Motor neuron (in vitro differentiated cells): ENCODE results near the gene TMEM234. TPM values are rescaled to one million over a fixed set of nuclear protein-coding genes. Genes with fewer than 3 reads are reported as not detected.

Source experiments
- ATAC-seq, 8 experiments: fragments of 200-7000 bp; cut with Tn5 transposase; replicated peaks in 6 of 8; 2 replicates each; pipeline ENCODE4 v1.8.0; 2021; ENCODE audit warnings: mild to moderate bottlenecking in 8 of 8, moderate library complexity in 8 of 8
- H3K27ac ChIP-seq, 2 donors: fragments of 250-450 bp; sonication (Bioruptor Pico); 2 replicates each; pipeline ENCODE4 v1.9.0; 2021; ENCODE audit warnings: antibody characterized with exemption in 2 of 2, mild to moderate bottlenecking in 2 of 2, moderate library complexity in 1 of 2
- H3K4me1 ChIP-seq, 2 donors: fragments of 250-450 bp; sonication (Bioruptor Pico); replicated peaks in 1 of 2; 2 replicates each; pipeline ENCODE4 v1.6.1; 2021; ENCODE audit warnings: antibody characterized with exemption in 2 of 2, mild to moderate bottlenecking in 2 of 2, moderate library complexity in 1 of 2
- H3K4me3 ChIP-seq, 5 donors: fragments of 250-450 bp; sonication (Bioruptor Pico); 2 replicates each; pipeline ENCODE4 v1.9.0; 2021; ENCODE audit warnings: antibody characterized with exemption in 5 of 5, mild to moderate bottlenecking in 5 of 5, moderate library complexity in 4 of 5
- WGBS, 10 experiments: fragments of 450-650 bp; shearing (Covaris generic); methylation state at CpG; one replicate each; pipeline ENCODE4 v1.0.0; 2022; 5-methylcytosine and 5-hydroxymethylcytosine counted together
- in situ Hi-C, 9 experiments: fragments of 400-800 bp; cut with MboI; loops; one replicate each; pipeline ENCODE4 v1.15.0; 2021; ENCODE audit warnings: low sequenced_read_pairs in 9 of 9, low pct_unique_long_range_greater_than_20kb in 2 of 9; ENCODE audit not compliant: unreplicated experiment in 9 of 9
- total RNA-seq, 8 experiments: library from RNA; unstranded; fragments of 300-600 nt; gene quantifications; 2 replicates each; pipeline versions ENCODE4 v1.2.3 to v1.2.4, GENCODE V29; 2022

Gene TMEM234
- total RNA-seq, 8 experiments from 2014 or later = 15.1 to 31.8 (median 25.6) TPM

- H3K4me3 ChIP-seq = no peak overlapping the region
- WGBS, 10 experiments = 78 to 100% (median 94%) methylated on average over 1 to 3 of the region's 3 CpGs; no CpG with 5 or more reads in 3 of the 10 experiments
- in situ Hi-C loops = no loop called here
- H3K4me1 ChIP-seq = peaks cover under 1% of the 10 kb centered on the region in 2 donors
- no peak overlapping the region for H3K27ac ChIP-seq
- no peak for ATAC-seq
These were observed 6.6 kb upstream of the TMEM234 start for GRCh38 chr1:32228771-32229170.

- Histone ChIP-seq H3K27ac (no peak overlapping the region), H3K4me1 (peaks cover 16 to 18% of the 10 kb centered on the region in 2 donors), H3K4me3 (no peak overlapping the region)
- in situ Hi-C loops = no loop called here
- WGBS, 10 experiments = 80 to 100% (median 99%) methylated on average over 1 to 4 of the region's 4 CpGs
- ATAC-seq = no peak
These were observed 2.1 kb upstream of the TMEM234 start for GRCh38 chr1:32224285-32224684.

- no peak for ATAC-seq
These were observed 1.5 kb upstream of the TMEM234 start for GRCh38 chr1:32223683-32224082.

DNA sequence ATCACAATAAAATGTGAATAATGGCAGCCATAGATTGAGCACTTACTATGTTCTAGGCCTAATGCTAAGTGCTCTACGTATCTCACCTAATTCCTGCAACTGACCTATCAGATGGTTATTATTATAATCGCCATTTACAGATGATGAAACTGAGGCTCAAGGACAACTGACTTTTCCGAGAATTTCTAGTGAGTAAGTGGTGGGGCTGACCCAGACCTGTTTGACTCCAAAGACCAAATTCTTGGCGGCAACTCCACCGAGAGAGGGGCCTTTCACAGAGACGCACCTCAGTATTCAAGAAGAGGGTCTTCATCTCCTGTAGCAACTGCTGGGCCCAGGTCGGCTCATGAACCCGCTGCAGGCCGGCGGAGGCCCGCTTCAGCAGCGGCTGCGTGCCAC lies 573 bp downstream of the TMEM234 start:
- Histone ChIP-seq H3K27ac (peak overlapping the region; percentile 80 to 92), H3K4me1 (peaks cover 16 to 18% of the 10 kb centered on the region in 2 donors), H3K4me3 (peak overlapping the region; percentile 57 to 95 (median 93))
- peak in 1 of 8 experiments; percentile 1 for ATAC-seq
- 0 to 20% (median 8%) methylated on average over 1 to 13 of the region's 13 CpGs; no CpG with 5 or more reads in 4 of the 10 experiments for WGBS, 10 experiments
- in situ Hi-C loops = no loop called here

More at GRCh38 chr1:32223683-32224082, 1.5 kb upstream of the TMEM234 start:
- 67 to 100% (median 86%) methylated on average over 1 to 2 of the region's 3 CpGs; no CpG with 5 or more reads in 5 of the 10 experiments for WGBS, 10 experiments
- Histone ChIP-seq H3K4me3 (peak overlapping the region in 1 of 5 donors; percentile 93), H3K4me1 (peaks cover 16 to 18% of the 10 kb centered on the region in 2 donors), H3K27ac (no peak overlapping the region)
- in situ Hi-C loops = no loop called here

DNA sequence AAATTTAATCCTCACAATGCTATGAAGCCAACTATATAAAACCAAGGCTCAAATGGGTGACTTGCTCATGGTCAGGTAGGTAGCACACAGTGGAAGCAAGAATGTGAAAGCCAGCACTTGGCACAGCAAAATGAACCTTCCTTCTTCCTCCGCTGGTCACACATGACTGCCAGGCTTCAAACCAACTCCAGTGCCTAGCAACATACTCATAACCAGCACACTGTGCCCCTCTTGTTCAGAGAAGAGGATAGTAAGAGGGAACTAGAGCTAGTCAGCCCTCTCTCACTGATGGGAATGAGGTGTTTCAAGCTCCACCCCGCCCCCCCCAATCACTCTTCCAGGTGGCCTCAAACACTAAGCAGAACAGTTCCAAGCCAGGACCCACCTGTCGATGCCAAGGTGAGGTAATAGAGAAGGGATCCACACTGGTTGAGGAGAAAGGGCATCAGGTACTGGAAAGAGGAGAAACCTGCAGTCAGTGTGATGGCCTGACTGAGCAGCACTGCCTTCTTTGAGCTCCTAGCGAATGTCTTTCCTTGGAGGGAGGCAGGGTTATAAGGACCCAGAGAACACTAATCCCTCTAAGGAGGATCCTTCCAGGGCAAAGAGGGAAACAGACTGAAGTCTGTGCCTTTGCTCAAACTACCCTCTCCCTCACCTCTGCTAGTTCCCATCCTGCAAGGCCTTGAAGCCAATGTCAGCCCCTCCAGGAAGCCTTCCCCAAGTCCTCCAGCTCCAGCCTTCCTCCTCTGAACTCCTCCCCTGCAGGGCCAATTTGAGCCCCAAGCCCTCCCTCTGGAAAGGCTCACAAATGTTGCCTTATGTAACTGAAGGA lies 1.2 kb downstream of the TMEM234 start:
- Histone ChIP-seq H3K4me1 (peaks cover 16 to 18% of the 10 kb centered on the region in 2 donors), H3K27ac (peak overlapping the region in 1 of 2 donors; percentile 92), H3K4me3 (peak overlapping the region; percentile 57 to 95 (median 93))
- WGBS, 10 experiments = 80 to 100% (median 88%) methylated on average over 1 to 3 of the region's 4 CpGs; no CpG with 5 or more reads in 4 of the 10 experiments
- ATAC-seq = no peak
- in situ Hi-C loops = no loop called here

DNA sequence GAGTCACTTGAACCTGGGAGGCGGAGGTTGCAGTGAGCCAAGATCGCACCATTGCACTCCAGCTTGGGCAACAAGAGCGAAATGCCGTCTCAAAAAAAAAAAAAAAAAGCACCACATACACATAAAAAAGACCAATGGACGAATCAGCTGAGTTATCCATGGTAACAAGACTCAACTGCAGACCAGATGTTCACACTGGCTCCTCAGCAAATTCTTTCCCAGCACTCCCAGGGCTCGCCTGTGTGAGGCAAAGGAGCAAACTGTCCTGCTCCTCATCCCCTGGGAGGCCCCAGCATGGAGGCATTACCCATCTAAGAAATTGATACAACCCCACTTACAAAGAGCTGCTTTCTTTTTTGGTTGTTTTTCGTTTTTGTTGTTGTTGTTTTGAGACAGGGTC lies 3.1 kb downstream of the TMEM234 start:
- in situ Hi-C loops = no loop called here
- peak in 1 of 8 experiments; percentile 6 for ATAC-seq

DNA sequence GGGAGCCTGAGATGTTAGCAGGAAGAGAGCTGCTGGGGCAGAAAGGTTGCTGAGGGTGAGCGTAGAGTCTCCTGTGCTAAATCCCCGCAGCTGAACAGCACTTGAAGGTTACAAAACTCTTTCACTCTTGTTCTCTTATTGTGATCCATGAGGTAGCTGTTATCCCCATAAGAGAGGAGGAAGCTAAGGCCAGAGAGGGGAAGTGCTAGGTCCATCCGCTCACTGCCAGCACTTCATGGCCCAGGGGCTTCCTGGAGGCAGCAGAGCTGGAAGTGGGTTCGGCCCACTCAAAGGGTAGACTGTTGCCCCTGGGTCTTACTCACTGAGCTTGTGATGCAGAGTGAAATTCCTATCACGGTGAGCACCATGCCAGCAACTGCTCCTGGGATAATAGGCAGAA lies 5.6 kb downstream of the TMEM234 start:
- WGBS, 10 experiments = 88 to 100% (median 100%) methylated on average over 1 to 4 of the region's 5 CpGs; no CpG with 5 or more reads in 3 of the 10 experiments
- in situ Hi-C loops = no loop called here
- no peak overlapping the region for H3K4me3 ChIP-seq
- H3K4me1 ChIP-seq = peaks cover 8 to 9% of the 10 kb centered on the region in 2 donors
- no peak for ATAC-seq
- no peak overlapping the region for H3K27ac ChIP-seq

More for the DNA sequence above, 3.1 kb downstream of the TMEM234 start:
- WGBS, 10 experiments = 39 to 100% (median 80%) methylated on average over 1 to 6 of the region's 7 CpGs; no CpG with 5 or more reads in 3 of the 10 experiments
- H3K4me3 ChIP-seq = no peak overlapping the region
- H3K4me1 ChIP-seq = peaks cover 16 to 18% of the 10 kb centered on the region in 2 donors
- no peak overlapping the region for H3K27ac ChIP-seq

DNA sequence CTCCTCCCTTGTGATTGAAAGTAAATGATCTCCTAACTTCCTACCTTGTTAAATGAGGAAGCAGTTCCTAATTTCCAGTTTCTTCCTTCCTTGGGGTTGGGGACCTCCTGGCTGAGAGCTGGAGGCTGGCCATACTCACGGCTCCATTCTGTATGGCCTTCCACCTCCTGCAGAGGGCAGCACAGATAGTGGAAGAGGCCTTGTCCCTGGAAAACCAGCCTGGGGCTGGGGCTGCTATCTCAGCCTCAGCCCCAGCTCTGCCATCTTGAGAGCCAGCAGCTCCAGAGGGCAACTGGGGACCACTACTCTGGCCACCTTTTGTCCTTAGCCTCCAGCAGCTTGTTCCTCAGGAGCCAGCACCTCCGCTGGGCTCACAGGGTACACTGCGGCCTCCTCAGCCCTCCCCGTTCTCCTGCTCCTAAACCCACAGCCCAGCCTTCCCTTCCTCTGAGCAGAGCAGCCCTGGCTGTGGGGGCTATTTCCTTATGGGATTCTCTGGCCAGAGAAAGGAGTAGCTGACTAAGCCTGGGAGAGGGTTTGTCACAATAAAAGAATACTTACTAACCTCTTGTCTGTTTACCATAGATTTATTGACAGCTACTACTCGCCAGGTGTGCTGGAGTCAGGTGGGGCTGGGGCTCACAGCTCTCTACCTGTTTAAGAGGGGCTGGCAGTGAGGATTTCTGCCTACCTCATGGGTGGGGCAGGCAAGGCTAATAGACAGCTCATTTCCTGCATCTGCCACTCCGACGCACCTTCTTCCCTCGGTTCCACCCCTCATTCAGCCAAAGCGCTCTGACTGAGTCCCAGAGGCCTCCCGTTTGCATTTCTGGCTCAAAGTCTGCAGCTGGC lies 6.3 kb downstream of the TMEM234 start:
- Histone ChIP-seq H3K27ac (peak overlapping the region in 1 of 2 donors; percentile 32), H3K4me1 (peaks cover 3% of the 10 kb centered on the region in 2 donors), H3K4me3 (no peak overlapping the region)
- in situ Hi-C loops = no loop called here
- WGBS, 10 experiments = 63 to 100% (median 91%) methylated on average over 1 to 9 of the region's 10 CpGs; no CpG with 5 or more reads in 1 of the 10 experiments
- peak; percentile 66 to 91 (median 82) for ATAC-seq

- 58 to 90% (median 79%) methylated on average over 3 to 5 of the region's 5 CpGs; no CpG with 5 or more reads in 4 of the 10 experiments for WGBS, 10 experiments
- peak in 6 of 8 experiments; percentile 1 to 23 (median 10) for ATAC-seq
- Histone ChIP-seq H3K4me1 (peaks cover 5 to 12% of the 10 kb centered on the region in 2 donors), H3K27ac (no peak within 1 kb of the TSS), H3K4me3 (no peak within 1 kb of the TSS)
- in situ Hi-C loops = no loop called here
These were observed 13.2 kb downstream of the TMEM234 start, which contains the start of gene DCDC2B for GRCh38 chr1:32208891-32209328. Gene DCDC2B, plus strand, starts transcription at chr1:32209089. Its CDS starts 5 bp downstream, at chr1:32209094.

DNA sequence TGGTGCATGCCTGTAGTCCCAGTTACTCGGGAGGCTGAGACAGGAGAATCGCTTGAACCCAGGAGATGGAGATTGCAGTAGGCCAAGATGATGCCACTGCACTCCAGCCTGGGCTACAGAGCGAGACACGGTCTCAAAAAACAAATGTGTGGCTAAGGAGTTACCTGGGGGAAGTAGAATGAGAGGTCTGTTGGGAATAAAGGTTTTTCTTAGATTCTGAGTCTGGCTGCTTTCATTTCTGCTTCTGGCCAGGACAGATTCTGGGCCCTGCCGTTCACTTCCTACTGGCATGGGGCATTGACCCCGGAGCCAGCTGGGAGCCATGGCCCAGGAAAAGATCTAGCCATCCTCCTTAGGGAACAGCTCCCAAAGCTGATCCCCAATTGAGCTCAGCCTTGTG lies 13.7 kb downstream of the TMEM234 start:
- 67 to 100% (median 92%) methylated on average over 1 to 6 of the region's 6 CpGs; no CpG with 5 or more reads in 3 of the 10 experiments for WGBS, 10 experiments
- in situ Hi-C loops = no loop called here
- H3K4me3 ChIP-seq = no peak overlapping the region
- H3K27ac ChIP-seq = no peak overlapping the region
- H3K4me1 ChIP-seq = peaks cover 5 to 12% of the 10 kb centered on the region in 2 donors
- no peak for ATAC-seq

DNA sequence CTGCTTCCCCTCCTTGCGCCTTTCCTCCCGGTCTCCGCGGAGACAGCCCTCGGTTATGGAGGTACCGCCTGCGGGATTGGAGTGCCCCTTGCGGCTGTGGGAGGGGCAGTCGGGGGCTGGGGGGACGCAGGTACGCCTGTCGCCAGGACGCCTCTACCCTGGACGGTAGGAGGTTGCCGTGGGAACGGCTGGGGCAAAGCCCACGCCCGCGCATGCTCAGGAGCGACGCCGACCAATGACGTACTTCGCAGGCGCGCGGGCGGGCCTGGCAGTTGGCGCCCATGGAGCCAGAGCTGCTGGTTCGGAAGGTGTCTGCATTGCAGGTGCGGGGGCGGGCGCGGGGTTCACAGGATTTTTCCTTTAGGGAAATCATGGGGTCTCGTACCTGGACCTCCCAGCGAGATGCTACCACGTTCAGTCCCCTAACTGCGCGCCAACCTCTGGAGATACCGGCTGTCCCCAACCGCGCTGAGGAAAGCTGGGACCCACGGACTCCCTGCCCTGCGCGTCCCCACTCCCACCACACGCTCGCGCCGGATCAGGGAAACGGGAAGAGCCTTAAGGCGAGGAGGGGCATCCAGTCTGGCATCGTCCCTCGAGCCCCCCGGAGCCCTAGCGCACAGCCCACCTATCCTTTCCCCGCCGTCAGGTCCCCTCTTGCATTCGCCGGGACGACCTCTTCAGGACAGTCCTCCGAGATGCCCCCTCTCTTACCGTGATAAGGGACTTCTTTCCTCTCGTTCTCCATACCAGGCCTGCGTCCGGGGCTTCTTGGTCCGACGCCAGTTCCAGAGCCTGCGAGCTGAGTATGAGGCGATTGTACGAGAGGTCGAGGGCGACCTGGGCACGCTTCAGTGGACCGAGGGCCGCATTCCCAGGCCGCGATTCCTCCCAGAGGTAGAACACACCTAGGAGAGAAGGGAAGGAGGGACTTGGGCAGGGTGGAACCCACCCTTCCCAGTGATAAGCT lies 16.5 kb downstream of the TMEM234 start, which contains the start of gene IQCC:
Gene IQCC (plus strand): TSS at position 271 of the 970 bp plus-strand sequence. CDS start 11 bp downstream, at position 282.
- H3K4me3 ChIP-seq = peak within 1 kb of the TSS; percentile 46 to 61 (median 52)
- peak within 1 kb of the TSS; percentile 28 to 37 for H3K27ac ChIP-seq
- WGBS, 10 experiments = 0 to 12% (median 2%) methylated on average over 4 to 18 of the region's 77 CpGs; no CpG with 5 or more reads in 6 of the 10 experiments
- H3K4me1 ChIP-seq = peaks cover 16 to 21% of the 10 kb centered on the region in 2 donors
- in situ Hi-C loops = no loop called here
- ATAC-seq = peak; percentile 57 to 75 (median 72)
